Measurements from ENCODE around the gene PROZ. TPM values are rescaled to one million over a fixed set of nuclear protein-coding genes. Genes with fewer than 3 reads are reported as not detected.

Gene PROZ
- total RNA-seq, 1 experiment from 2014 or later: not detected

DNA sequence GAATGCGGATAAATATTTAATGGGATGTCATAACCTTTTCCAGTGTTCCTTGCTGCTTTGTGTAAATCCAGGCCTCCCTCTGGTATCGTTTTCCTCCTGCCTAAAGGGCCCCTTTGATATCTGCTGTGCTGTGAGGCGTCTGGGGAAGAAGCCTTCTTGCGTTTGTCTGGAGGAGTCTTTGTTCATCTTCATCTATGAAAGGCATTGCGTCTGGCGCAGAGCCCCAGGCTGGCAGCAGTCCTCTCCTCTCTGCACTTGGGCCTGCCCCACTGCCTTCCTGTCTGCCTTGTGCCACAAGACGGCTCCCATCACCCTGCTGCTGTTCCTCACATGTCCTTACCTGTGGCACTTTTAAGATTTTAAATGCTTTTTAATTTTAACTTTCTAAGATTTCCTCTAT, 9.8 kb downstream of the PROZ start:
- H3K27ac ChIP-seq (ENCODE audit: low read depth, low read length): no peak overlapping the region
- BruUV-seq (replicated peaks): no TSS peak
- no peak overlapping the region for H3K9ac ChIP-seq (ENCODE audit: low read length)
- H3K9me3 ChIP-seq (ENCODE audit: control insufficient read depth in 1 of 2, insufficient read depth in 1 of 2, low read depth in 1 of 2, low read length in 2 of 2): no peaks in the 10 kb centered on the region
- no peak overlapping the region for H2AFZ ChIP-seq (ENCODE audit: low read depth, low read length, poor library complexity, severe bottlenecking)
- no peaks in the 10 kb centered on the region for H3K4me1 ChIP-seq (ENCODE audit: control insufficient read depth in 1 of 2, insufficient read depth in 2 of 2, low read length in 2 of 2)
- peaks cover 1% of the 10 kb centered on the region; the same call in 1 of the 2 replicates for H3K27me3 ChIP-seq (ENCODE audit: insufficient read depth, low read length)
- TF ChIP-seq EZH2phosphoT487 (IDR thresholded peaks at IDR 0.05; ENCODE audit: borderline replicate concordance): no peak
- no peak for TF ChIP-seq CBX3 (IDR thresholded peaks at IDR 0.05; ENCODE audit: low read depth)
- TF ChIP-seq ZFX (IDR thresholded peaks at IDR 0.05): no peak
- TF ChIP-seq EGR1 (IDR thresholded peaks at IDR 0.05; ENCODE audit: low read depth): no peak
- TF ChIP-seq TCF7L2 (IDR thresholded peaks at IDR 0.05; ENCODE audit: borderline replicate concordance, extremely low read depth, insufficient read depth, insufficient read length): no peak
- no peak for TF ChIP-seq CTCF (IDR thresholded peaks at IDR 0.05 in 2 of 3, conservative IDR thresholded peaks at IDR 0.05 in 1 of 3; ENCODE audit: borderline replicate concordance in 1 of 3, insufficient read depth in 1 of 3, low read depth in 2 of 3, low read length in 2 of 3)
- TF ChIP-seq, protein P1, sequence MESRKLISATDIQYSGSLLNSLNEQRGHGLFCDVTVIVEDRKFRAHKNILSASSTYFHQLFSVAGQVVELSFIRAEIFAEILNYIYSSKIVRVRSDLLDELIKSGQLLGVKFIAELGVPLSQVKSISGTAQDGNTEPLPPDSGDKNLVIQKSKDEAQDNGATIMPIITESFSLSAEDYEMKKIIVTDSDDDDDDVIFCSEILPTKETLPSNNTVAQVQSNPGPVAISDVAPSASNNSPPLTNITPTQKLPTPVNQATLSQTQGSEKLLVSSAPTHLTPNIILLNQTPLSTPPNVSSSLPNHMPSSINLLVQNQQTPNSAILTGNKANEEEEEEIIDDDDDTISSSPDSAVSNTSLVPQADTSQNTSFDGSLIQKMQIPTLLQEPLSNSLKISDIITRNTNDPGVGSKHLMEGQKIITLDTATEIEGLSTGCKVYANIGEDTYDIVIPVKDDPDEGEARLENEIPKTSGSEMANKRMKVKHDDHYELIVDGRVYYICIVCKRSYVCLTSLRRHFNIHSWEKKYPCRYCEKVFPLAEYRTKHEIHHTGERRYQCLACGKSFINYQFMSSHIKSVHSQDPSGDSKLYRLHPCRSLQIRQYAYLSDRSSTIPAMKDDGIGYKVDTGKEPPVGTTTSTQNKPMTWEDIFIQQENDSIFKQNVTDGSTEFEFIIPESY (IDR thresholded peaks at IDR 0.05; ENCODE audit: extremely low read depth, insufficient replicate concordance, low read length): no peak
- no peak for TF ChIP-seq CEBPB (IDR thresholded peaks at IDR 0.05; ENCODE audit: low read depth)
- TF ChIP-seq ELF1 (IDR thresholded peaks at IDR 0.05; ENCODE audit: borderline replicate concordance, low read depth): no peak
- TF ChIP-seq SIN3A (IDR thresholded peaks at IDR 0.05; ENCODE audit: low read depth): no peak
- TF ChIP-seq REST (IDR thresholded peaks at IDR 0.05; ENCODE audit: low read depth): no peak
- TF ChIP-seq SRF (IDR thresholded peaks at IDR 0.05; ENCODE audit: low read depth): no peak
- TF ChIP-seq, protein P2, sequence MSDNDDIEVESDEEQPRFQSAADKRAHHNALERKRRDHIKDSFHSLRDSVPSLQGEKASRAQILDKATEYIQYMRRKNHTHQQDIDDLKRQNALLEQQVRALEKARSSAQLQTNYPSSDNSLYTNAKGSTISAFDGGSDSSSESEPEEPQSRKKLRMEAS (IDR thresholded peaks at IDR 0.05): no peak
- TF ChIP-seq POLR2AphosphoS5 (IDR thresholded peaks at IDR 0.05; ENCODE audit: low read depth, low read length): no peak
- TF ChIP-seq RAD21 (IDR thresholded peaks at IDR 0.05; ENCODE audit: low read depth): no peak
- TF ChIP-seq, protein P3, sequence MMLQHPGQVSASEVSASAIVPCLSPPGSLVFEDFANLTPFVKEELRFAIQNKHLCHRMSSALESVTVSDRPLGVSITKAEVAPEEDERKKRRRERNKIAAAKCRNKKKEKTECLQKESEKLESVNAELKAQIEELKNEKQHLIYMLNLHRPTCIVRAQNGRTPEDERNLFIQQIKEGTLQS (IDR thresholded peaks at IDR 0.05): no peak
- TF ChIP-seq POLR2A (IDR thresholded peaks at IDR 0.05; ENCODE audit: borderline replicate concordance, extremely low read depth, insufficient read depth, insufficient read length): no peak
- no peak for TF ChIP-seq JUND (IDR thresholded peaks at IDR 0.05)
- no peak for TF ChIP-seq SP1 (IDR thresholded peaks at IDR 0.05; ENCODE audit: low read depth)
- TF ChIP-seq YY1 (IDR thresholded peaks at IDR 0.05; ENCODE audit: extremely low read depth, insufficient replicate concordance, low read depth, low read length): no peak
- no peaks in the 10 kb centered on the region for H3K9me2 ChIP-seq (ENCODE audit: insufficient read depth)
- ChIA-PET RAD21 (ENCODE audit: low non-redundant PET in 1 of 2, low total read pairs in 2 of 2, uncharacterized antibody in 2 of 2, unreplicated experiment in 2 of 2) (no interaction called here), POLR2A (no interaction called here), CTCF (no interaction called here)
- intact Hi-C loops (cut with micrococcal nuclease): no loop called here
- peaks cover 3 to 8% of the 10 kb centered on the region in 2 experiments; a peak in 2 of 4 replicates for H3K36me3 ChIP-seq (ENCODE audit: control insufficient read depth in 1 of 2, insufficient read depth in 2 of 2, low read length in 2 of 2)
- H3K4me2 ChIP-seq (ENCODE audit: low read length): no peak overlapping the region
- no peak for DNase-seq (ENCODE audit: low read depth, low spot score)
- H4K20me1 ChIP-seq (ENCODE audit: insufficient read depth): no peaks in the 10 kb centered on the region
- no peaks in the 10 kb centered on the region for H3K79me2 ChIP-seq (ENCODE audit: insufficient read depth, low read length)
- no peak for ATAC-seq
- no peak overlapping the region for H3K4me3 ChIP-seq (replicated peaks in 1 of 2; ENCODE audit: low read depth in 1 of 2, low read length in 2 of 2)

Measured in HCT116 (cell line).